Right cardiac atrium (tissue), 5 donors: ENCODE measurements around the gene RS1. TPM values are rescaled to one million over a fixed set of nuclear protein-coding genes. Genes with fewer than 3 reads are reported as not detected.
A peak's percentile ranks its signal among the peaks of the same experiment; 100 is the strongest.

Source experiments
- ATAC-seq, 2 donors: fragments of 200-7000 bp; cut with Tn5 transposase; one replicate each; pipeline versions ENCODE4 v1.8.0 to v1.9.1; 2020; ENCODE audit warnings: moderate library complexity in 2 of 2, mild to moderate bottlenecking in 1 of 2
- DNase-seq, 3 donors: peaks; one replicate each; pipeline ENCODE4 v3.0.0-alpha.2; 2020
- H3K27ac ChIP-seq: one replicate; pipeline ENCODE4 v1.5.1; 2013; ENCODE audit warnings: mild to moderate bottlenecking, low read length, control low read depth, moderate library complexity
- H3K27me3 ChIP-seq: one replicate; pipeline ENCODE4 v1.6.1; 2013; ENCODE audit not compliant: control insufficient read depth, insufficient read depth
- H3K4me1 ChIP-seq: one replicate; pipeline ENCODE4 v1.6.1; 2013; ENCODE audit warnings: low read length; ENCODE audit not compliant: control insufficient read depth, insufficient read depth
- H3K4me3 ChIP-seq: one replicate; pipeline ENCODE4 v1.5.1; 2013; ENCODE audit warnings: low read length, control low read depth
- H3K9me3 ChIP-seq: one replicate; pipeline ENCODE4 v1.6.1; 2013; ENCODE audit warnings: low read length; ENCODE audit not compliant: control insufficient read depth
- WGBS: extraction: QIAGEN DNeasy Blood & Tissue Kit; methylation state at CpG from one replicate; pipeline ENCODE4 v1.1.7; 2013; 5-methylcytosine and 5-hydroxymethylcytosine counted together
- intact Hi-C, 4 donors: fragments of 100-400 bp; cut with DNase I; formaldehyde crosslinking; loops; one replicate each; pipeline versions ENCODE4 v1.11.0 to v1.14.0; 2022 to 2023
- polyA plus RNA-seq: library from polyadenylated mRNA; stranded (reverse); fragments of 200-250 nt; gene quantifications from one replicate; pipeline ENCODE4 v1.2.3, GENCODE V29; 2013
- total RNA-seq, 4 donors: library from RNA; stranded (reverse); fragmentation: NEBNext Ultra II Directional; extraction: Animal tissue kit (Norgen Biotek cat#: 25700); gene quantifications; one replicate each; pipeline ENCODE4 v1.2.1, GENCODE V29; 2021
- donor health status: healthy with polysubstance abuse.
- donor health status: DM: no; HTN: yes; CAD: no.
- donor health status: DM: no; HTN: no; CAD: no.
- donor health status: DM: no; HTN: yes; CAD: no; lungs with severe emphysema.
- donor health status: DM: yes; HTN: yes; CAD: no.

Gene RS1
- total and polyA plus RNA-seq, 5 donors: not detected

DNA sequence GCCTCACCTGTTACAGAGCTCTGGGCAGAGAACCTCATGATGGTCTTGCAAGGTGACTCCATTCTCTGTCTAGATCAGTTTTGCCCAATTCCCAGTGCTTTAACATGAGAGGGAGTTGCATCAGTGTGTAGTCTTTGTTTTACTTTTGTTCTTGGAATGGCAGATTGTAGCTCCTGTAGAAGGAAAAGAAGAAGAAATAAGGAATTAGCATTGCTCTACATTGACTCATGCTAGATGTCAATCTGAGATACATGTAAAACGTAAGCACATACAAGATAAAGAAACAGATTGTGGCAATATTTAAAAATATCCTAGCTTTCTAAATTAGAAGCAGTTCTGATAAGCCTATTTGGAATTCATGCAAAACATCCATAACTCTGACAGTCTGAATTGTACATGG is 19.5 kb upstream of the RS1 start:
- intact Hi-C loops: no loop called here
- Histone ChIP-seq H3K9me3 (no peaks in the 10 kb centered on the region), H3K4me1 (no peaks in the 10 kb centered on the region), H3K4me3 (no peak overlapping the region), H3K27me3 (no peaks in the 10 kb centered on the region), H3K27ac (no peak overlapping the region)
- WGBS: 36% methylated on average over 1 of the region's 1 CpG
- DNase-seq: no peak
- no peak for ATAC-seq

DNA sequence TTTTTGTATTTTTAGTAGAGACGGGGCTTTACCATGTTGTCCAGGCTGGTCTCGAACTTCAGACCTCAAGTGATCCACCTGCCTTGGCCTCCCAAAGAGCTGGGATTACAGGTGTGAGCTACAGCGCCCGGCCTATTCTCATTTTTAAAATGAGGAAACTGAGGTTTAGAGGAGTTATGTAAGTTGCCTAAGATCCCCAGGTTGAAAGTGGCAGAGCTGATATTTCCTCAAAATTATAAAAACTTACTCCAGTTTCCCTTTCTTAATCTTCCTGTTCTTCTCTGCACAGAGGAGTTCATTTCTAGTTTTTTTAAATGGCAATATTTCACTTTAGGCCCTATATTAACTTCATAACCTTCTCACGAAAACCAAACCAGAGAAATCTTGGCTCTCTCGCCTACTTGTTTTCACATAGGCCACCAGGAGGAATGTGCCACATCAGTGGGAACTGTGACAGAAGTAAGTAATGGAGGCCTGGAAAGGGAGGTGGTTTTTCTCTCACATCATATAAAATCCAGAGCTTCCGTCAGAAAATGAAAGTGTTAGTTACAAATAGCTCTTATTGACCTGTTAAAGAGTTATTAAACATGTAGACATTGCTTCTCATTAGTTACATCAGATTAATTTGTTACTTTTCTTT is 16.1 kb upstream of the RS1 start:
- Histone ChIP-seq H3K27ac (no peak overlapping the region), H3K4me3 (no peak overlapping the region), H3K27me3 (no peaks in the 10 kb centered on the region), H3K4me1 (no peaks in the 10 kb centered on the region), H3K9me3 (no peaks in the 10 kb centered on the region)
- intact Hi-C loops: no loop called here
- ATAC-seq (no peak), DNase-seq (no peak)
- 87% methylated on average over 7 of the region's 7 CpGs for WGBS

DNA sequence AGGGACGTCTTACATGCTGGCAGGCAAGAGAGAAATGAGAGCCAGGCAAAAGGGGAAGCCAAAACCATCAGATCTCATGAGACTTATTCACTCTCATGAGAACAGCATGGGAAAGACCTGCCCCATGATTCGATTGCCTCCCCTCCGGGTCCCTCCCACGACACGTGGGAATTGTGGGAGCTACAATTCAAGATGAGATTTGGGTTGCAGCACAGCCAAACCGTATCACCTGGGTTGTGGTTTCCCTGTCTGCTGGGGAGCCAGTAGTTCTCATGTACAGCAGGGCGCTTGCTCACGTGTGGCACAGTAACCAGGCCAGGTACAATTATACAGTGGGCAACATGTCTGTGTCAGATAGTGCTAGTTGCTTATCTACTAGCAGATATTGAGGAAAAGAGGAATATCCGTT is 11.1 kb upstream of the RS1 start:
- DNase-seq: no peak
- no peak for ATAC-seq
- intact Hi-C loops: no loop called here
- Histone ChIP-seq H3K4me1 (no peaks in the 10 kb centered on the region), H3K9me3 (no peaks in the 10 kb centered on the region), H3K4me3 (no peak overlapping the region), H3K27ac (no peak overlapping the region), H3K27me3 (no peaks in the 10 kb centered on the region)
- WGBS: 72% methylated on average over 9 of the region's 9 CpGs

DNA sequence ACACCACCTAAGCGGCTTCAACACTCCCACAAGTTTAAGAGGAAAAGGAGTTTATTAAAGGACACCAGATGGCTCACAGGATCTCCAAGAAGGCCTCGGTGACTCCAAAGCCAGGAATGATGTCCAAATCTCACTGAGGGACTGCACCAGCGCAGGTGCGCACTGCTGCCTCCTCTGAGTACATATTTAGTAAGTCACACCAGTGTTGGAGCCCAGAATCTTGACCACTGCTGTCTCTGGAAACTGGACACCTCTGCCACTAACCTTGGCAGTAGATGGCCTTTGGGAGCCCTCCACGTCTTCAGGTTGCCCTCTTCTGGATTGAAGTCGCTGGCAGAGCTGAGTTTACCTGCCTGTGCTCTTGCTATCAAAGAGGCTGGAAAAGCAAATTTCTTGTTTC is 10.1 kb upstream of the RS1 start:
- no peak for DNase-seq
- Histone ChIP-seq H3K27me3 (no peaks in the 10 kb centered on the region), H3K4me1 (no peaks in the 10 kb centered on the region), H3K27ac (no peak overlapping the region), H3K9me3 (no peaks in the 10 kb centered on the region), H3K4me3 (no peak overlapping the region)
- no peak for ATAC-seq
- intact Hi-C loops: no loop called here
- 93% methylated on average over 6 of the region's 6 CpGs for WGBS

DNA sequence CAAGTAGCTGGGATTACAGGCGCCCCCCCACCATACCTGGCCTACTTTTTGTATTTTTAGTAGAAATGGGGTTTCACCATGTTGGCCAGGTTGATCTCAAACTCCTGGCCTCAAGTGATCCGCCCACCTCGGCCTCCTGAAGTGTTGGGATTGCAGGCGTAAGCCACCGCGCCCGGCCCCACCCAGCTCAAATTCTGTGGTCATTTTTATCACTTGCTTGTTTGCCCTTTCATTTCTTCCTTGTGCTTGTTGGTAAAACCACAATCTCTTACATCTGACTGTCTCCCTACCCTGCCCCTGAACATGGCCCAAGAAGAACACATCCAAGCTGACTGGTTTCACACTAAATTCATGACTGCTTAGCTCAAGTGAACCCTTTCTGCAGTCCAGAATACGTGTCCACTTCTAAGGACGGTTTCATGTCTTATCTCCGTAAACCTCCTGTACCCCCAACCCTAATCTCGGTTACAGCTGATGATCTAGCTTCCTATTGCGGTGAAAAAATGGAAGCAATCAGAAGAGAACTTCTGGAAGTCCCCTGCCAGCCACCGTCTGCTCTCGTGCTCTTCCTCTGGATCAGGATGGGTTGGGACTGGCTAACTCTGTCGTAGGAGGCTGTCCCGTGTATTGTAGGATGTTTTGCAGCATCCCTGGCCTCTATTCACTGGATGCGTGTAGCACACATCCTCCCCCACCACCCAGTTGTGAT is 5.4 kb upstream of the RS1 start:
- ATAC-seq: no peak

DNA sequence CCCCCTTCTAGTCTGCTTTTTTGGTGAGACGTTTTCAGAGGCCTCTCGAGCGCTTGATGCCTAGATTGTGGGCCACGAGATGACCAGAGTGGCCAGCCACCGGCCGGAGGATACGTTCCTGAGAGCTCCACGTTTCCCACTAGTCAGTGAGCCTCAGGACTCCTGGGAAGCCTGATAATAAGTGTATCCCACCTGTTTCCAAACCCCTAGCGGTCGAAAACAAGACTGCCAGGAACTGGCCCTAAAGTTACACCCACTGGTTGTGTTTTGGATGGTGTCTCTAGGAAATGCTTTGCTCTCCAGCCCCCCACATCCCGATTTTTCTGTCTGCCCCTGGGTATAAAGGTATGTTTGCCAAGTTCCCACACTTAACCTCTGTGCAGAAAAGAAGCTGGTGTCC is 4.6 kb upstream of the RS1 start:
- intact Hi-C loops: loop anchor here in 2 of 4 donors (10.0 kb wide), 1 partner anchor 208 kb away; no protein-coding TSS in a partner anchor
- DNase-seq (no peak), ATAC-seq (no peak)

More for the DNA sequence above, 5.4 kb upstream of the RS1 start:
- H3K9me3 ChIP-seq: no peaks in the 10 kb centered on the region
- H3K27ac ChIP-seq: no peak overlapping the region
- no peak for DNase-seq
- no peaks in the 10 kb centered on the region for H3K27me3 ChIP-seq
- H3K4me1 ChIP-seq: no peaks in the 10 kb centered on the region
- intact Hi-C loops: loop anchor here in 2 of 4 donors (10.0 kb wide), 1 partner anchor 207 kb away; no protein-coding TSS in a partner anchor
- H3K4me3 ChIP-seq: no peak overlapping the region
- WGBS: 83% methylated on average over 17 of the region's 17 CpGs

DNA sequence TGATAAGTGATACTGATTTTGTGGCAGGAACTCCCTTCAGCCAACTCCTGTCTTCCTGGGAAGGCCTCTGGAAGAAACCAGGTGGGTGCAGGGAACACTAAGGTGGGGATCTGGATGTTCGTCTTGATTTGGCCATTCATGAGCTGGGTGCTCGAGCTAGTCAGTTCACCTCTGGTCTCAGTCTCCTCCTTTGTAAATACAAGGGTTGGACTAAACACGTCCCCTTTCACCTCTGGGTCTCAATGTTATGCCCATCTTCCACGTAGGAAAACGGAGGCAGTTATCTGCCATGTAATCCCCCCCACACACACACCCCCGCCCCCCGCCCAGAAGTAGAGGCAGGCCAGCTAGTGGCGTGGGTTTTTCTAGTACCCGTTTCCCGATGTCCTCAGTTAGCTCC is 4.1 kb upstream of the RS1 start:
- H3K4me3 ChIP-seq: no peak overlapping the region
- no peak for ATAC-seq
- H3K9me3 ChIP-seq: no peaks in the 10 kb centered on the region
- H3K27ac ChIP-seq: no peak overlapping the region
- no peak for DNase-seq
- no peaks in the 10 kb centered on the region for H3K4me1 ChIP-seq
- intact Hi-C loops: loop anchor here in 2 of 4 donors (10.0 kb wide), 1 partner anchor 209 kb away; no protein-coding TSS in a partner anchor
- 74% methylated on average over 10 of the region's 10 CpGs for WGBS
- no peaks in the 10 kb centered on the region for H3K27me3 ChIP-seq

More for the DNA sequence above, 4.6 kb upstream of the RS1 start:
- H3K27ac ChIP-seq: no peak overlapping the region
- H3K9me3 ChIP-seq: no peaks in the 10 kb centered on the region
- WGBS: 47% methylated on average over 11 of the region's 11 CpGs
- no peak overlapping the region for H3K4me3 ChIP-seq
- H3K27me3 ChIP-seq: no peaks in the 10 kb centered on the region
- H3K4me1 ChIP-seq: no peaks in the 10 kb centered on the region

DNA sequence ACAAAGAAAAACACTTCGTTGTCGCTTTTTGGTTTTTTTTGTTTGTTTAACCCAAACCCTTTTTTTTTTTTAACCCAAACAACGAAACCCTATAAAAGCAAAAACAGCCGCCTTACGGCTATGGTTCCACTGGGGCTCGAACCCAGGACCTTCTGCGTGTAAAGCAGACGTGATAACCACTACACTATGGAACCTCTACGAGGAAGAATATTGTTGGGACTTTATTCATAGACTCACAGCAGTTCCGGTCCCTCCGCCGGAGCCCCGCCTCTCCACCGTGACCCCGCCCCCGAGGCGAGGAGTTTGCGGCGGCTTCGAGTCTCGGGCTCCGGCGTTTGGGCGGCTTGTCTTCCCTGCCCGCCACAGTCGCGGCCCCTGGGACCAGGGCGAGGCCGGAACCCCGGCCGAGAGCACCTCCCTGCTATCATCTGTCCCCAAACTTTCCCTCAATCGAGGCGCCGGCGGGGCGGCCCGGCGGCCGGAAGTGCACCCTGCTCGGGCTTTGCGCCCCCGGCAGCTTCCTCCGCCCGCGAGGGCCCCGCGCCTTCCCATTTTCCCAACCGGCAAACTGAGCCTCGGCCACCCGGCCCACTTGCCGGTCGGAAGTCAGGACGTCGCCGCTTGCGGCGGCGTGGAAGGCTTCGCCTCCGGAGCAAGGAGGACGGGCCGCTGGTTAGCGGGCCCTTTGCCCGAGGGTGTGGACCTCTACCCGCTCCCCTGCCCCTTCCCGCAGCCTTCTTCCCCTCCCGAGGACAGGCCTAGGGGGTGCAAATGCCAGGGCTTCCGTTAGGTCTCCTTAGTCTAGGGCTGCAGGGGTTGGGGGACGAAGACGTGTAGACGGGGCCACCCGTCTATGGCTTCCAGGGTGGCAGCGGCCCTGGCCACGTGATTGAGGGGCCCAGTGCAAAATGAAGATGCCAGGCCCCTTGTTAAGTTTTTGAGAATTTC is 3.2 kb upstream of the RS1 start:
- H3K27me3 ChIP-seq: no peaks in the 10 kb centered on the region
- ATAC-seq (peak; percentile 94 to 96), DNase-seq (peak; percentile 77 to 92 (median 91))
- H3K4me1 ChIP-seq: no peaks in the 10 kb centered on the region
- WGBS: 1% methylated on average over 74 of the region's 74 CpGs
- H3K27ac ChIP-seq: peak overlapping the region; percentile 78
- peak overlapping the region; percentile 79 for H3K4me3 ChIP-seq
- H3K9me3 ChIP-seq: no peaks in the 10 kb centered on the region
- intact Hi-C loops: loop anchor here in 2 of 4 donors (10.0 kb wide), 1 partner anchor 210 kb away; no protein-coding TSS in a partner anchor

DNA sequence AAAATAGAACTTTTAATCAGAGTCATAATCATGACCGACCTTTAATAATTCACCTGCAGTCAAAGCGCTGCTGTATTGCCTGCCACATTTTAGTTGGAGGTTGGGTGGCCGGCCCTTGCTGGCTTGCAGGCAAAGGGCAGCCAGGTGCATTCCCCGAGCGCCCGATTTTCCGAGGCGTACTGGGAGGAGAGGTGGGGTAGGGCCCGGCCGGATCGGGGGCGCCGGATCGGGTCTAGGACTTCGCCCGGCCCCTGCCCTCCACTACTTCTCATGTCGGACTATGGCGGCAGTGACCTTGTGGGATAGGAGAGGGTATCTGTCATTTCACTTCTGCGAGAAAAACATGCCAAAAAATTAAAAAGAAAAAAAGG is 2.5 kb upstream of the RS1 start:
- no peaks in the 10 kb centered on the region for H3K27me3 ChIP-seq
- H3K4me3 ChIP-seq: peak overlapping the region; percentile 79
- DNase-seq: peak; percentile 27 to 72 (median 60)
- intact Hi-C loops: loop anchor here in 2 of 4 donors (10.0 kb wide), 1 partner anchor 210 kb away; no protein-coding TSS in a partner anchor
- H3K27ac ChIP-seq: peak overlapping the region; percentile 70
- no peaks in the 10 kb centered on the region for H3K9me3 ChIP-seq
- H3K4me1 ChIP-seq: no peaks in the 10 kb centered on the region
- peak; percentile 72 for ATAC-seq
- 2% methylated on average over 19 of the region's 19 CpGs for WGBS

DNA sequence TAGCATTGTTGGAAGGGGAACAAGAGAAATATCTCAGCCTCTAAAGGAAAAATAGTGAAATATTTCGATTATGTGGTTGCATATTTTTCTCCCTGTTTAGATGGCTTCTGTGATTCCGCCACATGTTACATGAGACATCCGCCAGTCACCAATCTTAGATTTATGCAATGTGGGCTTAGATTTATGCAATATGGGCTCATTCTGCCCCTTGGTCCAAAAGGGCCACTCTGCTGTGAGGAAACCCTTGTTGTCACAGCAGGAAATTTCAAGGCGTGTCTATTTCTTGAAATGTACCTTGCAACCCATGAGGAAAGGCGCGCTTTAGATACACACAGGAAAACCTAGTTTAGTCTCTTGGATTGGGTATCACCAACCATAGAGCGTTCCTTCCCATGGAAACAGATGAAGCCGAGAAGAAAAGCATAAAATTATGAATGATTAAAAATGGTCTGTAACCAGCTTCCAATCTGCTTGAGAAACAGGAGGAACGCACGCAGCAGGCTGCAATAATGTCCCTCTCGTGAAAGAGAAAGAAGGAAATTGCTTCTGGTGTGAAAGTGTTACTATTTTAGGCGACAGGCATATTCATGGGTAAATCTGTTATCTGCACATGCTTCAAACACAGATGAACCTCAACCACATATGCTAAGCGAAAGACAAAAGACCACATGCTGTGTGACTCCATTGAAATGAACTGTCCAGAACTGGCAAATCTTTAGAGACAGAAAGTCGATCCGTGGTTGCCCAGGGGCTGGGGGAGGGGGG is 3.7 kb downstream of the RS1 start:
- H3K27me3 ChIP-seq: no peaks in the 10 kb centered on the region
- DNase-seq (no peak), ATAC-seq (no peak)
- H3K9me3 ChIP-seq: no peaks in the 10 kb centered on the region
- H3K4me1 ChIP-seq: no peaks in the 10 kb centered on the region
- no peak overlapping the region for H3K4me3 ChIP-seq
- no peak overlapping the region for H3K27ac ChIP-seq
- intact Hi-C loops: loop anchor here in 1 of 4 donors (10.0 kb wide), 1 partner anchor 243 kb away; the partner anchor contains the start of gene CDKL5
- WGBS: 58% methylated on average over 15 of the region's 15 CpGs
